ENCODE data around the gene HBEGF.
"Not testable (repeated sequence)": the region's sequence is repeated elsewhere in the genome, so short reads cannot be mapped to it uniquely, and the experiment has no call there.

Gene HBEGF

DNA sequence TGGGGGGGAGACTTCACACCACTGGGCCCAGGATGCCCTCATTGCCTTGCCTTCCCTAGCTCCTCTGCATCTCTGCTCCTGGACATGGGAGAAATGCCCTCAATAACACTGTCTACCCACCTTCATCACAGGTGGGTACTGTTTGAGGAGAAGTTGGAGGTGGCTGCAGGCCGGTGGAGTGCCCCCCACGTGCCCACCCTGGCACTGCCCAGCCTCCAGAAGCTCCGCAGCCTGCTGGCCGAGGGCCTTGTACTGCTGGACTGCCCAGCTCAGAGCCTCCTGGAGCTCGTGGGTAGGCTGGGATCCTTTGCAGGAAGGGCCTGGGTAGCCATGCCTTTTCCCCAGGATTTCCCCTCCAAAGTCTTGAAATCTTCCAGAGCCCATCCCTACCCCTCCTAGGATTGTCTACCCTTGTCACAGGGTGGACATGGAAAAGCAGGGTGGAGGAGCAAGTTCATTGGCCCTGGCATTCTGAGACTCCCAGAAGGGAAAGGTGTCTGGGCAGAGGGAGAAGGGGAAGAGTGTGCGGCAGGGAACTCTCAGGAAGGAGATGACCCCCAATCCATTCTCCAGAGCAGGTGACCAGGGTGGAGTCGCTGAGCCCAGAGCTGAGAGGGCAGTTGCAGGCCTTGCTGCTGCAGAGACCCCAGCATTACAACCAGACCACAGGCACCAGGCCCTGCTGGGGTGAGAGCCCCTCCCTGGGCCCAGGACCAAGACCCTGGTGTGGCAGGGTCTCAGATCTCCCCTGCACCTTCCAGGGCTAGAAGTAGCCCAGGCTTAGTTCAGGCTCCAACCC lies 14.5 kb upstream of the HBEGF start:
- DNase-seq (ENCODE audit: low read depth in 2 of 2) = no peak

DNA sequence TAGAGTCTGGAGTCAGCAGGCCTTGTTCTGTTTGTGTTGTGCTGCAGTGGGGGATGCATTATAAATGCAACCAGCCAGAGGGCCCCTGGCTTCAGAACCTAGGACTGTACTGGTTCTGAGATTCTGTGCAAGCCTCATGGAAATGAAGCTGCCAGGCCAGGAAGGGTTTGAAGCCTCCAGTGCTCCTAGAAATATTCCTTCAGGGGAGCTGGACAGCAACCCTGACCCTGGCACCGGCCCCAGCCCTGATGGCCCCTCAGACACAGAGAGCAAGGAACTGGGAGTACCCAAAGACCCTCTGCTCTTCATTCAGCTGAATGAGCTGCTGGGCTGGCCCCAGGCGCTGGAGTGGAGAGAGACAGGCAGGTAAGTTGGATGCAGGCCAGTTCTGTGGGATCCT lies 13.7 kb upstream of the HBEGF start, which contains the start of gene SLC4A9:
SLC4A9 (plus strand) TSS at position 94 of the 400 bp plus-strand sequence; CDS start at position 137, 43 bp downstream.
- no peak for DNase-seq (ENCODE audit: low read depth in 2 of 2)

DNA sequence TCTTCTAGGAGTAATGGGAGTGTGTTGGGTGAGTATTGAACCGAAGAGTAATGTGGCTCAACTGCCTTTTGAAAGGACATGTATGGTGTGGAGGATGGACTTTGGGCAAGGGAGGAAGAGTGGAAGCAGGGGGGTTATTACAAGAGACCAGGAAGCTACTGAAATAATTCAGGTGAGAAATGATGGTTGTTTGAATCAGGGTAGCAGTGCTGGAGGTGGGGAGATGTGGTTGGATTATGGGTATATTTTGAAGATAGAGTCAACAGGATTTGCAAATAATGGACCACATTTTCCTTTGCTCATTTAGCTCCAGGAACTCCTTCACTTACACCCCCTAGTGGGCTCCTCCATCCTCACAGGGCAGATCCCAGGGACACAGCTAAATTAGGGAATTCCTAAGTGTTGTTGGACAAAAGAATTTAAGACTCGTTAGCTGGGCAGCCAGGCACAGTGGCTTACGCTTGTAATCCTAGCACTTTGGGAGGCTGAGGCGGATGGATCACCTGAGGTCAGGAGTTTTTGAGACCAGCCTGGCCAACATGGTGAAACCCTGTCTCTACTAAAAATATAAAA lies 12.4 kb upstream of the HBEGF start:
- no peak for DNase-seq (ENCODE audit: low read depth in 2 of 2)

DNA sequence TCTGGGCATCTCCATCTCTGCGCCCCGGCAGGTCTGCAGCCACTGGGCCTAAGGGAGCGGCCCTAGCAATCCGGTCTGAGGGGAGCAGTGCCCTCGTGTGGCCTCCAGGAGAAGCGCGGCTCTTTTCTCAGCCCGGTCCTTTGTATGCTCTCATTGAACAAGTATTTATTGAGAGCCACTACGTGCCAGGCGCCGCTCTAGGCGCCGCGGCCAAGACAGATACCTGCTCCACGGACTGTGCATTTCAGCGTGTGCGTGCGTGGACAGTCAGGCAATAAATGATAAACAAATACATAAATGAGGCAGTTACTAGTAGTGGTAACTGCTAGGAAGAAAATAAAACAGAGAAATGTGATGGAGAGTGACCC lies 11.3 kb upstream of the HBEGF start:
- DNase-seq (ENCODE audit: low read depth in 2 of 2) = peak; percentile 35 to 45

DNA sequence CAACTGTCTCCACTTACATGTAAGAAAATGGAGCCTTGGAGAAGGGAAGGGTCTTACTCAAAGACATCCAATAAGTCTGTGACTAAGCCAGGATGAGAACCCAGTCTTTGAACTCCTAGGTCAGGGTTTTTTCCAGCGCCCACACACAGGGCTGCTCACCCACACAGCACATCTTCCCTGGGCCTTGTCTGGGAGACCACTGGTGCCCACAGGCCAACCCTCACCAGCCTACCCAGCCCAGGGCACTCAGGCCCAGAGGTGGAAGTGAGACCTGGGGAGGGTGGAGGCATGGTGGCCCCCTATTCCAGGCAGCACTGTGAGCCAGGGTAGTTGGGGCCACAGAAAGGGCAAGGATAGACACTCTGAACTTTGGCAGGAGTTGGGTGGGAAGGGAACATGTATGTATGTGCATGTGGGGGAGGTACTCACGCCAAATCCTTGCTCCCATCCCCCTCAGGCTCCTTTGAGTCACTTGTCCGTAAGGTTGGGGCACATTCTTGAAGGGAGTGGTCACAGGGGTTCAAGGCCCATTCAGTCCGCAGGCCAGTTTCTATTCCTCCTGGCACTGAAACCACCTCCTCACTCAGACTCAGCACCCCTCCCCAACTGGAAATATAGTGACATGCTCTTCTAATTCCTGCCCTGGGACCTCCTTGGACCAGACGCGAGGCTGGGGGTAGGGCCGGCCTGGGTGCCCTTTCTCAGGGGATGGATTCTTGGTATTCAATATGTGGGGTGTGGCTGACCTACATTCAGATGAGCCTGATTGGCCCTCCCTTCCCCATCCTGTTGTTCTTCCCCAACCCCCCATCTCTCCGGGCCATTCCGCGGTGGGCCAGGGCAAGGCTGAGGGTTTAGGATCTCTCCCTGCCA lies 10.7 kb upstream of the HBEGF start:
- no peak for DNase-seq (ENCODE audit: low read depth in 2 of 2)

DNA sequence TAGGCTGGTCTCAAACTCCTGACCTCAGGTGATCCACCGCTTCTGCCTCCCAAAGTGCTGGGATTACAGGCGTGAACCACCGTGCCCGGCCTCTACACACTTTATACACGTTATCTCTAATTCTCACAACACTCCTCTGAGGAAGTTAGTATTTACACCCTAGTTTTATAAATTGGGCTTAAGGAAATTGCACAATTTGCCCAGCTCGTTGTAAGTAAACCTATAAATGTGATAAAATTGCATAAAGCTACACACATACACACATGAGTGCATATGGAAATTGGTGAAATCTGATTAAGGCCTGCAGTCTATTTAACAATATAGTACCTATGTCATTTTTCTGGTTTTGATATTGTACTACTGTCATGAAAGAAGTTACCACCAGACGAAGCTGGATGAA lies 9.1 kb upstream of the HBEGF start:
- DNase-seq (ENCODE audit: low read depth in 2 of 2) = no peak

DNA sequence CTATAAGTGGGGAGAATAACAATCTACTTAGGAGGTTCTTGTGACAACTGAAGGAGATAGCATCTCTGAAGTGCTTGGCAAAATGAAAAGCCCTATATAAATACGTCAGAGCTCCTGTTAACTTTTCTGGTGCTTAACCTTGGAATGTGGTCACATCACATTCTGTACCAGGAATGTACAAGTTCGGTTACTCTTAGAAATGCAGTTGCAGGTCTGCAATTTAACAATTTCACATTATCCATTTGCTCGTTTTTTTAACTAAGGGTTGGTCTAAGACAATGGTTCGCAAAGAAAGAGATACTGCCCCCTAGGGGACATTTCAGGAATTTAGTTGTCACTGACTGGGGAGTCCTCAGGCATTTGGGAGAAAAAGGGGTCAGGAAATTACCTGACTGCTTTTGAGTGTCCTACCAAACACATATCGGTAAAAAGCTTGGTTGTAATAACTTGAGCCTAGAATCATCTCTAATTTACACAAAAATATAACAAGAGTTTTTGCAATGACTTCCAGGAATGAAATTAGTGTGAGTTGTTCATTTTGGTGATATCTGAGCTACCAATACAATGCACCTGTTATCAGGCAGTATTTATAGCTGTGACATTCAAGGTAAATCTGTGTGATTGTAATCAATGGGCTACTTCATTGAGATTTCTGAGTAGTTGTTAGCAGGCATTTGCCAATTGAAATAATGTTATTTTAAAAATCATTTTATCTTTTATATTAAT lies 5.4 kb upstream of the HBEGF start:
- DNase-seq (ENCODE audit: low read depth in 2 of 2) = peak in 1 of 2 donors; percentile 36

DNA sequence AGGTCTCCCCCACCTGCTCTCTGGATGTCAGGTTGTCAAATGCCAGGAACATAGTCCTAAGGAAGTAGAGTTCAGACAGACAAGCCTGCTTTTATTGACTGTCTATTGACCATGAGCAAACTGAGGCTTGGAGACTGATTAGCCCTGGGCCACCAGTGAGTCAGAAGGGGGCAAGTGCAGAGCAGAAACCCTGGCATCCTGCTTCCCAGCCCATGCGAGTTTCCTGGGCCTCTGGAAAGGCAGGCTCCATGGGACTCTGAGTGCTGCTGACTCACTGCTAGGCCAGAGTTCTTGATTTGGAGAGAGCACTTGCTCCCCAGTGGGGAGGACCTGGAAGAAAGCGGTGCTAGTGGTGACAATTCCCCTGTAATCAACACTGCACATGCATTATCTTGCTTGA lies 2.8 kb upstream of the HBEGF start:
- no peak for DNase-seq (ENCODE audit: low read depth in 2 of 2)

DNA sequence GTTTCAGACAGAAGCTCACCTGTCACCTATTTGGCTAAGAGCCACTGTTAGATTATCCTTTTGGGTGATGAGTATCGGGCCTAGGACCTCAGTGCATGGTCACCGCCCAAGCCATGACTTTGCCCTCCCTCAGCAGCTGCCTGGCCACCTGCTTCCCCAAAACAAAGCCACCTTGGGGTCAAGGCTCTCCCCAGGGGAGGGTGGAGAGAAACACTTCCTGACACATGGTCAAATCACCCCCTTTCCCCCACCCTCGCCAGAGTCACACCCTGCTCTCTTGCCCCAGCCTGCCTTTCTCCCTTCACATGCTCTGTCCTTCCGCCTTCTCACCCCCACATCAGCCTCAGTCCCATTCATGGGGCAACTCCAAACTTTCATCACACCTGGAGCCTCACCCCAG lies 1.7 kb upstream of the HBEGF start:
- no peak for DNase-seq (ENCODE audit: low read depth in 2 of 2)

DNA sequence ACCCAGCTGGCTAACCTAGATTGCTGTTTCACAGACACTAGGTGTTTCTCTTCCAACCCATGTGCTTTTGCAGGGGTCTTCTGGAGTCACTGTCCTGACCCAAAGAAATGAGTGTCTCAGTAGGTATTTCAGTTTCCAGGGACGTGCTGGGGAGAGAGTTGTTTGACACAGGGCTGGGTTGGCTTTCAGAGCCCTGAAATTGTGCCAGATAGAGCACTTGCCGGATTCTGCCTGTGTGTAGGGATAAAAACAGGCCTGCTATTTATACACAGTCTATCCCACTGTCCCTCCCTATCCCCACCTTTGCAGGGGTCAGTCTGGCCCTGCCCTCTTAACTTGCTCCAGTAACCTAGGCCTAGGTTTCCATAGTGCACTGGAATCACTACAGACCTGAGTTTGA lies 957 bp upstream of the HBEGF start:
- no peak for DNase-seq (ENCODE audit: low read depth in 2 of 2)

DNA sequence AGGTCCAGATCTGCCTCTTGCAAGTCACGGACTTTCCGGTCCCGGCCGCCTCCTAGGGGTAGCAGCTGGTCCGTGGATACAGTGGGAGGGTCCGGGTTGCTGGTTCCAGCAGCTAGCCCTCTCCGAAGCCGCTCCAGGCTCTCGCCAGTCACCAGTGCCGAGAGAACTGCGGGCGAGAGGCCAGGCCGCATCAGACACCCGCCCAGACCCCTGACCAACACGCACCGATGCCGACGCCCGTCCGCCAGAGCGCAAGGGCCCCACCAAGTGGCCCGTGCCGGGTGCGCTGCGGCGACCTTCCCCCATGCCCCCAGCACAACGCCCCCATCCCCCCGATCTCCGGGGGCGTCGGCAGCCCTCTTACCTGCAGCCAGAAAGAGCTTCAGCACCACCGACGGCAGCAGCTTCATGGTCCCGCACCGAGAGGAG lies 470 bp downstream of the HBEGF start:
- DNase-seq (ENCODE audit: low read depth in 2 of 2) = peak in 1 of 2 donors; percentile 11

DNA sequence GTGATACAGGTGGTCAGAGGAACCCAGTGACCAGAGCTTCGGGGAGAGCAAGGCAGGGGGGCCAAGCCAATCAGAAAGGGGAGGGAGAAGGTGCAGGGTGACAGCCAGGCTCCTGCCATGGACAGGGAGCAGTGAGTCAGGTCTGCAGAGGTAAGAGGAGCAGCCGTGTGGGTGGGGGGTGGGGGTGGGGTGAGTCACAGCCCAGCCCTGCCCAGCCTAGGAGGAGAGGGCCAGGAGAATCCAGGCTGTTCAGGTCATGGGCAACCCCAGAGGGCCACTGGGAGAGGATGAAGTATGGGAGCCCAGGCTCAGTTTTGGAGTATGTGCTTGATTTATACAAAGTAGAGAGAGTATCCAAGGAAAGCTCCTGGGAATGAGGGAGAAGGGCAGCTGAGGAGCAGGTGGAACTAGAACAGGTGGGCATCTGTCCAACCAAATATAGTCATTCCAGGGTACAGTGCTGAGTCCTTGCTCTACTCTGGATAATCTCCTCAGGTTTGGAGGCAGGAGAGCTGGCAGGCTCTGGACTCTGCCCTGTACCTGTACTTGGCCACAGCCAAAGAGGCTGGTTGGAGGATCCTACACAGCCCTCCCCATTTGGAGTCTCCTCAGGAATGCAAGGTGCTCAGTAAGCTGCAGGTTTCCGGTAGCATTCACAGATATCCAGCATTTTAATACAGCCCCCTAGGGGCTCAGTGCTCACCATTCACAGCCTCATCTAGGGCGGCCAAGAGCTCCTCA lies 1.6 kb downstream of the HBEGF start:
- DNase-seq (ENCODE audit: low read depth in 2 of 2) = no peak

DNA sequence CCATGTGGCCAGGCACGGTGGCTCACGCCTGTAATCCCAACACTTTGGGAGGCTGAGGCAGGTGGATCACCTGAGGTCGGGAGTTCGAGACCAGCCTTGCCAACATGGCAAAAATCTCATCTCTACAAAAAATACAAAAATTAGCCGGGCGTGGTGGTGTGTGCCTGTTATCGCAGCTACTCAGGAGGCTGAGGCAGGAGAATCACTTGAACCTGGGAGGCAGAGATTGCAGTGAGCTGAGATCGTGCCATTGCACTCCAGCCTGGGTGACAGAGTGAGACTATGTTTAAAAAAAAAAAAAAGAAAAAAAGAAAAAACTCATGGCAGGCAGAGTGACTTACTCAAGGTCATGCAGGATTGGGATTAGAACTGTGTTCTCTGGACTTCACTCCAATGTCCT lies 2.6 kb downstream of the HBEGF start:
- not testable (repeated sequence) for DNase-seq (ENCODE audit: low read depth in 2 of 2)

DNA sequence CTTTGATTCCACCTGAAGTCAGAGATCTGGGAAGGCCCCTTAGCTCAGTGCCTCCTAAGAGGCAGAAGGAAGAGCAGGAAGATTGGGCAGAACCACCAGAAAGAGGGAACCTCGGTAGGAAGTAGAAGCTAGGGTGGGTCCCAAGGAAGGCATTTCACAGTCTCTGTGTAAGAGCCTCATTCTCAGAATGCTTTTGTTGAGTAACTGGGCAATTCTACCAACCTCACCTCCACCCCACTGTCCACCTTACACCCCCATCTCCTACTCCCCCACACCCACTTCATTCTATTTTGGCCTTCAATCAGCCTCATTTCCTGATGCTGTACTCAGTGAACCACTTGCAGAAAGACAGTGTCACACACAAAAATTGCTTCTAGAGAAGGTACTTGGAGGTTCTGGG lies 3.5 kb downstream of the HBEGF start:
- DNase-seq (ENCODE audit: low read depth in 2 of 2) = no peak

DNA sequence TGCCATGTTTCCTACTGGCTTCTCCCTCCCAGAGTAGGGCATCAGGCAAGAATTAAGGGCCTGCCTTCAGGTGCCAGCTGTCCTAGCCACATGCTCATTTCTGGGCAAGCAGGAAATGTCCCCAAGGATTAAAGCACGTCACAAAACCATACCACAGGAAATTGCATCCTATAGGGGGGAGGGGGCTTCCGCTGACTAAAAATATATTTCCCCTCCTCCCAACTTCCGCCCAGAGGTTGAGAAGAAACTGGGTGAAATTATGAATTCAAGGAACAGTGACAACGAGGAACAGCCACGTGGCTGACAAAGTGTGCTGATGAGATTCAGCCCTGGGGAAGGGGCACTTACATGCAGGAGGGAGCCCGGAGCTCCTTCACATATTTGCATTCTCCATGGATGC lies 4.1 kb downstream of the HBEGF start:
- DNase-seq (ENCODE audit: low read depth in 2 of 2) = no peak

DNA sequence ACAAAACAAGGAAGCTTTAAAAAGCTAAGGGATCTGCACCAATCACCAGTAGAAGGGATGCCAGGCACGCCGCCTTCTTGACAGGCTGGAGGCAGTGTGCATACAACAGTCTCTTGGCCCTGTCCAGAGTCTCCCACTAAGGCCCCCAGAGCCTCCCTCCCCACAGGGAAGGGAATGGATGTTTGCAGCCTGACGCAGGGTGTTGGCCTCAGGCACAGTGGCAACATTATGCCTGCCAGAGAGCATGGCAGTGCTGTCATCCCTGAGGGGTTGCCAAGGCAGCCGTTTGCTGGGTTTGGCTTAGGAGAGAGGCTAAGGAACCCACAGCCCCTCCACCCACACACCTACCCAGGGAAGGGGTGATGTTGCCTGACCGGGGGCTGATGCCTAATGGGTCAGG lies 4.8 kb downstream of the HBEGF start:
- no peak for DNase-seq (ENCODE audit: low read depth in 2 of 2)

DNA sequence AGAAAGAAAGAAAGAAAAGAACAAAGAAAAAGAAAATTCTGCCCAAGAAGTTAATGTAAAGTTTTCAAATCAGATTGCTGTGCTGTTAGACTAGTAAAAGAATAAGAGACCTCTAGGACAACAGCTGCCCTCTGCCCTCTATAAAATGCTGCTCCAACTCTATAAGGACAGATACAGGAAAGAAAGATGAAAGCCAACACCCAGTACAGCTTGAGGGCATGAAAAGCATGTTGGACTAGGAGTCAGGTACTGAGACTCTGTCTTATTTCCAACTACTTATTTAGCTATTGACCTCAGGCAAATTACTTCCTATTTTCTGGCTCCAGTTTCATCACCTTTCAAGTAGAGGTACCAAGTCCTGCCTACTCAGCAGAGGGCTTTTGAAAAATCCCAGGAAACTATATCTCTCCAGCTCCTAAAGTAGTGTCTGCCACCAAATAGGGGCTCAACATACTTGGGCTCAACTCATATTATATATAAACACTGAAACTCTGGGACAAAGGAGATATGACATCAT lies 5.7 kb downstream of the HBEGF start:
- DNase-seq (ENCODE audit: low read depth in 2 of 2) = no peak

DNA sequence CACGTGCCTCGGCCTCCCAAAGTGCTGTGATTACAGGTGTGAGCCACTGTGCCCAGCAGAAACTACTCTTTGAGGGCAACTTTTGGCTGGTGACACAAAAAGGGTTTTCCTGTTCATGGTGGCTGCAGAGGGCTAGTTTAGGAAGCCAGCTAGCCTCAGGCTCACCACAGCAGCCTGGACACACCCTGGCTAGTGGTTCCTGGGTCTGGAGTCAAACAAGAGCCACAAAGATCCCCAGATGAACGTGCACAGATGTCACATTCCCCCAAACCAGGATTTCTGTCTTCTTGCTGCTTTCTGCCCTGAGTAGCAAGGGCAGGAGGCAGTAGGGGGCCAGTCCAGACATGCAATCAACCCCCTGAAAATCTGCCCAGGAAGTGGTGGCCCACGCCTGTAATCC lies 6.8 kb downstream of the HBEGF start:
- DNase-seq (ENCODE audit: low read depth in 2 of 2) = no peak

DNA sequence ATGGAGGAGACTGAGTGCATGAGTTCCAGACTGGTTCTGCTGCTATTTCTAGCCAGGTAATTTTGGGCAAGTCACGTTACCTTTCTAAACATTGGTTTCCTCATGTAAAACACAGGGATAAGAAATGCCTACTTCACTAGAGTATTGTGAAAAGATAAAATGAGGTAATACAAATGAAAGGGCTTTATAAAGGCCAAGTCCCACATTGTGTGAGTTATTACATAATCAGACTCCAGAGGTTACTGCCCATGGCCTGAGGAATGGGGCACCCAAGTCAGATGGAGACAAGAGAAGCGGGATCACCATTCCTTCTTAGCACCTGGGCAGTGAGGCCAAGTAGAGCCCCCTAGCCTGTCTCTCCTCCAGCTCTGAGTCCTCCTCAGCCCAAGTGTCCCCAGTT lies 7.5 kb downstream of the HBEGF start:
- no peak for DNase-seq (ENCODE audit: low read depth in 2 of 2)

DNA sequence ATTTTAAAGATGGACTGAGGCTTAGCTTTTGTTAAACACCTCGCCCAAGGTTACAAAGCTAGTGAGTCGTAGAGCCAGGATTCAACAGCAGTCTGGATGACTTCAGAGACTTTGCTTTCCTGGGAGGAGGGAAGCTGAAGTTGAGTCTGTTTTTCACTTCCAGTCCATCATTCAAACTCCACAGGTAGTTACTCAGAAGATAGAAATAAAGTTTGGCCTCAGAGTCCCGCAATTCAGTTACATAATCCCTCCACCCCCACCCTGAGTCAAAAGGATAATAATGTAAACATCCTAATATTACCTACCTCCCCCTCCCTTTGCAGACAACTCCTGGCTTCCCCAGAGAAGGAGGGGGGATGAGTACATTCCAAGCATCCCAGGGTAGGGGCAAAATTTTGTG lies 8.1 kb downstream of the HBEGF start:
- DNase-seq (ENCODE audit: low read depth in 2 of 2) = no peak

DNA sequence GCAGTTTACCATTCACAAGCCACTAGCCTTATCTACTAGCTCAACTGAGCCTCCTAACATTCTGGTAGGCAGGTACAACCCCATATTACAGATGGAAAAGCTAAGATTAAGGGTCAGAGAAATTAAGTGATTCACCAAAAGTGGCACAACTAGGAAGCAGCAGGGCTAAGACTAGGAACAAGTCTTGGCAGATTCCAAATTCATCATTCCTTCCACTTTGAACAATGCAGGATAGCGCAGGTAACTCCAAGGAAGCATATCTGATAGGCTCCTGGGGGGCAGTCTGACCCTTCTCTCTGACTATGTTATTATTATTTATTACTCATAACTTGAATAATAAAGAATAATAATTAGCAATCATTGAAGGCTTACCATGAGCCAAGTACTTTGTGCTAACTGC lies 8.5 kb downstream of the HBEGF start:
- no peak for DNase-seq (ENCODE audit: low read depth in 2 of 2)

All from stimulated activated CD8-positive, alpha-beta memory T cell treated with anti-CD3 and anti-CD28 coated beads, Interleukin-15, amount 100 ng/mL, for 4 hours (primary cell).